Right lung (tissue), 5 donors: ENCODE measurements around the gene ADARB2. TPM values are rescaled to one million over a fixed set of nuclear protein-coding genes. Genes with fewer than 3 reads are reported as not detected.

Experiments used
- DNase-seq, 2 donors: peaks; one replicate each; pipeline ENCODE4 v3.0.0-alpha.2; 2013
- polyA plus RNA-seq, 5 donors: library from polyadenylated mRNA; unstranded; fragments of 120-200 nt; gene quantifications; one replicate each; pipeline versions ENCODE4 v1.2.1 to v1.2.3, GENCODE V29; 2013; ENCODE audit warnings: inconsistent platforms in 1 of 5, low replicate concordance in 1 of 5; ENCODE audit not compliant: insufficient read length in 5 of 5, insufficient read depth in 1 of 5

The ADARB2 gene
- polyA plus RNA-seq, 5 donors, result 0.34 to 0.78 (median 0.69) TPM

DNA sequence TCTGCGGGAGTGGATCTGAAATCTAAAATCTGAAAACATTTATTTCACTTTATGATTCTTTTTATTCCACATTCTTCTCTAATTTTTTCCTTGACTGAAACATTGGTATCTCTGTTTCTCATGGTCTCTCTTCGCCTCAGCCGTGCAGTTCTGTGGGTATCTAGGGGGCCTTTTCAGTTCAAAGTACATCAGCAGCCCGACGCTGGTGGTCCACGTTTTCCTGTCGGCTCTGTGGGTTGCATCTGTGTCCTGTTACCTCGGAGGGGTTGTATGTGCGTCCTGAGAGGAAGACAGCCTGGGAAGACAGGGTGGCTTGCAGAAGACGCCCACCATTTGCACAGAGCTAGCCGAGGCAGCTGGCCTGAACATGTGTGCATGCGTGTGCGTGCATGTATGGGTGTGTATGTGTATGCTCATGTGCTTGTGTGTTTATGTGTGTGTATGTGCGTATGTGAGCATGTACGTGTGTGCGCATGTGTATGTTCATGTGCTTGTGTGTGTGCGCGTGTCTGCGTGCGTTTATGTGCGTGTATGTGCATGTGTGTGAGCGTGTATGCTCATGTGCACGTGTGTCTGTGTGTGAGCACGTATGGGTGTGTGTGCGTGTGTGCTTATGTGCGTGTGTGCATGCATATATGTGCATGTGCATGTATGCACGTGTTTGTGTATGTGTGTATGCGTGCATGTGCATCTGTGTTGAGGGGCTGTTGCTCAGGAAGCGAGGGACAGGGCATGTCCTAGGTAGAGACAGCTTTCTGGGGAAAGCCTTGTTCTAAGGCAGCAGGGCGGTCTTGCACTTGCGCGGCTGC lies 211.8 kb downstream of the ADARB2 start:
- DNase-seq, result no peak

DNA sequence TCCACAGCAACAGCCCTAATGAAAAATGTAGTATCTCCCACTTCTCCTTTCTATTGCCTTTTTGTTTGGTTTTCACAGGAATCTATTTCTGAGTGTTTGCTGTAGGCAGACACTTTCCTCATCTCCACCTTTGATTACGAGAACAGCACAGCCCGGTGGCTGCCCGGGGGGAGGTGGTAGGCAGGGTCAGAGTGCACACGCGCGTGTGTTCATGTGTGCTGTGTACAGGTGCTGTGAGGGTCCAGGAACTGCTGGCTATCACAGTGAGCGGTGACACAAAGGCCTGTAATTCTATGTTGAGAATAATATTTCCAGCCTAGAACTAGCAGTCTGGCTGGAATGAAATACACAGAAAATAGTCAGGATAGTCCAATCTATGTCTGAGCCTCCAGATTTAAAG lies 212.8 kb downstream of the ADARB2 start:
- DNase-seq, result no peak

DNA sequence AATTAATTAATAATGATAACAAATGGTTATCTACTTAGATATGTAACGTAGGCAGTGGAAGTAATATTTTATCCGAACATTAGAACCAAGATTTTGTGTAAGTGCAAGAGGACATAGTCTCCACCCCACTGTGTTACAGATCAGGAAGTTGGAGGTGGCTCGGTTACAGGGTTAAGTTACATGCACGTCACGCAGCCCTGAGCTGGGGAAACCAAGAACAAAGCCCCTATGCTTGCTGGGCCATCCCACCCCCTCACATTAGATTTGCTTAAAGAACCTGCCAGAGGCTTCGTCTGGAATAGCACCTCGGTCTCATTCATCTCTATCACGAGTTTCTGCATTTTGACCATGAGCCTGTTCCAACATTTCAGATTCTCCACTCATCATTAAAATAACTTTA lies 214.1 kb downstream of the ADARB2 start:
- DNase-seq, result no peak

DNA sequence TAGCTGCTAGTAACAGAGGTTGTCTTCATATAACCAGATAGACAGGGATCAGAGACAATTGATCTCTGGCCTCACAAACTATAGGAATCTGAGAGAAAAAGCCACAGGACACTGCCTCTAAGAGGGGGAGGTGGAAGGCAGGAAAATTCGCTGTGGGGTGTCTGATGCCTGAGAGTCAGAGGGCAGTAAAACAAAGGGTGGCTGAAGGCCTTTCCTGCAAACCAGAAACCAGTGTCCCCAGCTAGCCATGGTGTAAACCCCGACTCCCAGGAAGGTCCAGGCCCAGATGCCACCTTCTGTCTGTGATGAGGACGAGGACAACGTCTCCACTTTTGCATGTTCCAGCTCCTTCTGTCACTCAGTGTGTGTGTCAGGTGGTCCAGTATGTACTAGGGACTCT lies 215.1 kb downstream of the ADARB2 start:
- no peak for DNase-seq

DNA sequence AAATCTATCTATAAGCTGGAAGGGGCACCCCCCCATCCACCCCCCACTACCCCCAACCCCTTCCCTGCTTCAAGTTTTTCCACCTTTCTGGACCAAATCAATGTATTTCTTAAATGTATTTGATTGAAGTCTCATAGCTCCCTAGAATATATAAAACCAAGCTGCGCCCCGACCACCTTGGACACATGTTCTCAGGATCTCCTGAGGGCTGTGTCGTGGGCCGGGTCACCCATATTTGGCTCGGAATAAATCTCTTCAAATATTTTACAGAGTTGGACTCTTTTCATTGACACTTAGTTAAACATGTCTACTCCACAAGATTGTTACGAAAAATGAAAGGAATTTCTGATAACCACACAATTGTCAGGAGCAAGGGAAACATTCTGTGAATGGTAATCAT lies 215.6 kb downstream of the ADARB2 start:
- DNase-seq, result no peak

DNA sequence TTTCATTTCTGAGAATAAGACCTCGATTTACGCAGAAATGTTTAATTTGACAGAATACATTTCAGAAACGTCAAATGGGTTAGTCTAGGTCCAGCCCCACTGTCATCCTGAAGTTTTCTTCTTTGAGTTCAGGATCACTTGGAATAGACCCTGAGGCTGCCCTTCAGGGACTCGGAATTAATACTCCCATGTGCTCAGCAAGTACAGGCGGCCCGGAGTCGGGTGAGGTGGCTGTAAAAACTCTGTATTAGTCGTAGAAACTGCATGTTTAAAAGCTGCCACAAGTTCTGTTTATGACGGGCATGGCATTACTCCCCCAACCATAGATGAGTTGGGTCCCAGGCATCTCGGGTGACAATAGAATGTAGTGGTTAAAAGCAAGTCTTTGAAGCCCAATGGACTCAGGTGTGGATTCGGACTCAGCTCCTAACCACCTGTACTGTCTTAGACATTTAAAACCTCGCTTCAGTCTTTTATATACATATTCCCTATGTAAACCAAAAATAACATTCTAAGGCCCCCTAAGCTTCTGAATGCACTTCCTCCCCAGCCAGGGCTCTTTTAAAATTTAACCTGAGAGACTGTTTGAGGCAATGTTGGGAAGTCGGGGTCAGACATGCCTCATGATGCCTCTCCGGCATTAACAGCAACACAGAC lies 216.3 kb downstream of the ADARB2 start:
- no peak for DNase-seq

DNA sequence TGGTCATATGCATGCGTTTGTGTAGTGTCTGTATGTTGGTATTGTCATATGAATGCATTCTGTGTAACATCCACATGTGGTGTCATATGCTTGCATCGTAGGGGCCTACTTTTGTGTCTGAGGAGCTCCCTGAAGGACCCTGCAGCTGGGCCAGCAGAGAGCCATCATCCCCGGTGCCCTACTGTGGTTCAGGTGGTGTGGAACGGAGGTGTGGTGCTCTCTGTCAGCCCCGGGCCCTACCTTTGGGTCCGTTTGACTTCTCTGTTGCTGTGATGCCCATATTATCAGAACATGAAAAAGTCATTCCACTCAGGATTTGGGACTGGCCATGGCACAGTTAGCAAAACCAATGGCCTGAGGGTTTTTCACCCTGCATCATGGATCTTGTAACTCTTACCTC lies 217.9 kb downstream of the ADARB2 start:
- no peak for DNase-seq

DNA sequence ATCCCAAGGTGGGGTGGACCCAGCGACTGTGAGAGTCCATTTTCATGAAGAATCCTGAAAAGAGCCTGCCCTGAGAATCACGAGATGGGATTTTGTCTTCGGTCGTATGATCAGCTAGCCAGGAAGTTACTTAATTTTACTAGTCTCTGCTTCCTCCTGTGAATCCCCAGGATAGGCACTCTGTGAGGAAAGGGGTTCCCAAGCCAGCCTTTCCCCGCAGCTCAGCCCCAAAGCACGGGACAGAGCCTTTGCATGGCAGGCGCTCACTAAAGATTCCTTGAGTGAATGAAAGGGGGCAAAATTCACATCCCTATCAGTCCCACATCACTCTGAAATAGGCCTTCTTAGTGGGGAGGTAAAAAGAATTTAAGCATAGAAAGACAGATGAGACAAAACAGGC lies 219.6 kb downstream of the ADARB2 start:
- DNase-seq, result no peak

DNA sequence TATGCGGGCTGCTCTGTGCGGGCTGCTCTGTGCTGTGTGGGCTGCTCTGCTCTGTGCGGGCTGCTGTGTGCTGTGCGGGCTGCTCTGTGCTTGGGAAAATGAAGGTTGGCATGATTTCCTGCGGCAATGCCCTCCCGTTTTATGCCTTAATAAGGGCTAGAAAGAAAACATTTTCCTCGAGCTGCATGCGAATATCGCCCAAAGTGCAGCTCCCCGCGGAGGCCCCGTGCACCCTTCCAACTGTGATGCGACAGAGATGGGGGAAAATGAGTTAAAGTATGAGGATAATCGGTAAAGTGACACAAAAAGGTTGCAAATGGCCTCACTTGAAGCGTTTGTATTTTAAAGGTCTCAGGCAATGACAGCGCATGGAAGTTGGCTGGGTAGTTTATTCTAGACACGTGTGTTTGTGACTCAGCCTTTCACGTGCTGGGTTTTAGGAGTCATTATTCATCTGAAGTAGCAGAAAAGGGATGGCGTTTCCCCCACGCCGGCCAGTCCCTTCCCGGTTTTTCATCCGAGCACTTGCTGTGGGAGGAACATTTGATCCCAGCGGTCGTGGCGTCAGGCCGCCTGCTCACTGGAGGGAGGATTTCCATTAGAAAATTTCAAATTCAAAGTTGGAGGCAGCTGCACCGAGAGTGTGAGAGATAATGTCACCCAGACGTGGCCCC lies 220.7 kb downstream of the ADARB2 start:
- DNase-seq, result no peak

DNA sequence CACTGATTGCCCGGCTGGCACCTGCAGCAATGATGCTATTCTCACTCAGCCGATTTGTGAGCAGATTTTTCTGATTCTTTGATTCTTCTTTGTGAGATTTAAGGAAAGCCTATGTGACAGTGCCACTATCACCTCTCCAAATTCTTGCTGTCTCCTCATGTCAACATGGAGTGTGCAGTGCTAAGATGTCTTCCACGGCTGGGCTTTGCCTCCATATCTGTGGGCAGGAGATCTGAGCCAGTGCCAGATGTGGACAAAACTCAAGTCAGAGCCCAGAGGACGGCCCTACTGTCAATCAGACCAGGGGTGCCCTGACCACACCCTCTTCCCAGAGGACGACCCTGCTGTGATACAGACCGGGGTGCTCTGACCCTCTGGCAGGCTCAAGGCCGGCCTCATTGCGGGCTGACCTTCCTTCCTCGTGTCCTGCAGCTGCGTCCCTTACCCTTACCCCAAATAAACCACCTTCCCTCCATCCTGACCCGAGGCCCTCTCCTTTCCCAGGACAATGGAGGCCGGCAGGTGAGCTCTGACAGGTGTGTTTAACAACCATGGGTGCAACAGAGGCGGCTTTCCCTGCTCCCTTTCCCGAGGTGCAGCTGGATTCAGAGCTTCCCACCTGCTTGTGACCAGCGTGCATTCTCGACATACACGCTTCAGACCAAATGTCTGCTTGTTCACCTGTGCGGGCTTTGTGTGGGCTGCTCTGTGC lies 221.4 kb downstream of the ADARB2 start:
- DNase-seq, result no peak

DNA sequence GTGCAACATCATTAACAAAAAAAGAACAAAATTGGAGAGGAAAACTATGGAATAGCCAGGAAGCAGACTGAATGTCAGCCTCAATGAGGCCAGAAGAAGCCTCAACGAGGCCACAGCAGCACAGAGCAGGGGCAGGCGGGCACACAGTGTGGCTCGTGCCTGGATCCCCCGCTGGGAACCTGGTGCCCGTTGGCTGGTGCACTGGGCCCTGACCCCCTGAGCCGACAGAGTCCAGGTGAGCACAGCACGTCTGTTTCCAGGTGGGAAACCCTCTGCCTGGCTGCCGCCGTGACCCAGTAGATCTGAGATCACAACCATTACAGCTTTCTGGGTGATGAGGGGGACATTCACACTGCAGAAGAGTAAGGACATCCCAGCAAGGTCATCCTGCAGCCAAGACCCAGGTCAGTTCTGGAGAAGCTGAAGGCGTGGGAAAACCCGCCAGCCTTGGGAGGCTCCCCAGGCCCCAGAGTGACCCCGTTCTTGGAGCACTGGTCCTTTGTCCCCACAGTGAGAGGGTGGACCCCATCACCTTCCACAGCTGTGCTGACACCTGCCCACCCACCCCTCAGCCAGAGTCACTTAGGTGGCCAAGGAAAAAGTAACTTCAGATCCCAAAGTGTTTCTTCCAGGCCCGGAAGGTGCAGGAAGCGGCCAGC lies 222.1 kb downstream of the ADARB2 start:
- no peak for DNase-seq

DNA sequence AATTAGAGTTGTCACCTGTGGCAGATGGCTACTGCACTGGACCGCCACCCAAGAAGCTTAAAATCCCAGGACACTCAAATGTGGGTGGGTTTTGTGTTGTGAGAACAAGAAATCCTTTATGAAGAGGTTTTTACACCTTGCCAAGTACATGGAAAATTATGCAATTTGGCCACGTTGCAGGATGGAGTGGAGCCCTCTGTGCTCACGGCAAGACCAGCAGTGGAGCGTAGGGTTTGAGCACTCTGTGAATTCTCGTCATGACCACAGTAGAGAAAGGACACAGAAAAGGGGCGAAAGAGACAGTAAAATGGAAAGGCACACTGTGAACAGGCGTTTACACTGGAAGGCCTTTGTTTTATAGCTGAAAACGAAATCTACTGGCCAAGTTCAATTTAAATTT lies 222.6 kb downstream of the ADARB2 start:
- DNase-seq, result no peak

DNA sequence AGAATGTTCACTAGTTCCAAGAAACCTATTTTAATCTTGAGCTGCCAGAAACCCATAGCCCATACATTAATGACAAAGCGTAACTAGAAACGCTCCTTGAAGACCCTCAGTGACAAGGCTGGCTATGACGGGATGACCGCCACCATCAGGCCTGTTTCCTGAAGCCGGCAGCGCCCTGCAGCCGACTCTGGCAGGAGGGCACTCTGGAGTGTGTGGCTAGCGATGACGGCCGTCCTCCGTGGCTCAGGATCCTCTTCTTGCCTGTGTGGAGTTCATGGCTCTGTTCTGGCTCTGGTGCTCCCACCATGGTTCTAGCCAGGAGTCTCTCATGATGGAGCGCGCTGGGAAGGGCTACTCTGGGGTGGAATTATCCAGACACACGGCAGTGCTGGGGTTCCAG lies 224.1 kb downstream of the ADARB2 start:
- no peak for DNase-seq

DNA sequence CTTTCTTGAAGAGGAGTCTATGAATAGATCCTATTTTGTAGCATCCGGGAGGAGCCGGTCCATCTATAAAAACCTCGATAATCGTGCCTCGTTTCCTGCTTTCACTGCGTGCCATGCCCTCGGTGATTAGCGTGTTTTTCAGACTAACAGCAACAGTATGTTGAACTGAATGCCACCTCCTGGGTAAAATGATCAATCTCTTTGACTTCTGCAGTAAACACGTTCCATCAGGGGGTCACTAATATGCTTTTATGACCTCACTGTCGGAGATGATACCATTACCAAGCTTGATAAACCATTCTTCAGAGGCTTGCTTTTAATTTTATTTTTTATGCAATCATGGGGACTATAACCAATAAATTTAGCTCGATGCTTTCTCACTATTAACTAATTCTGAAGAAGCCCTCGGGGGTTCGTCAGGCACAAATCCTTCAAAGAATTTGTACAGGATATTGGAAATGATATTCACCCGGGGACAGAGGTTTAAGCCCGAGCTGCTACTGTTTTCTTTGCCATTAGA lies 228.3 kb downstream of the ADARB2 start:
- DNase-seq, result no peak

DNA sequence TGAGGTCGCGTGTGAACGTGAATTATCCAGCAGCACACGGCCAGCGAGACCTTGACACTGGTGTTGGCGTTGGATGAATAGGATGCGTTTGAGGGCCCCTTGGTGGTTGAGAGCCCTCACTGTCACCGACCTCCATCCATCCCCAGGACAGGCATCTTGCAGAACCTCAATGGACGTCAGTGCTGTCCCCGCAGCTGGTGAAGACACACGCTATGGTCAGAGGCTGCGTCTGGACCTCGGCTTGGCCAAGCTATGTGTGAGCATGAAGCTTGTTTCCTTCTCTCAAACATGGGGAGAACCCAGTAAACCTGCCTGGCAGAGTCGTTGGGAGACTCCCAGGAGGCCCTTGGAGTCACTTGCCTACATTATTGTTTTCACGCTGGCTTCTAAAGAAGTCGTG lies 229.2 kb downstream of the ADARB2 start:
- DNase-seq, result no peak

DNA sequence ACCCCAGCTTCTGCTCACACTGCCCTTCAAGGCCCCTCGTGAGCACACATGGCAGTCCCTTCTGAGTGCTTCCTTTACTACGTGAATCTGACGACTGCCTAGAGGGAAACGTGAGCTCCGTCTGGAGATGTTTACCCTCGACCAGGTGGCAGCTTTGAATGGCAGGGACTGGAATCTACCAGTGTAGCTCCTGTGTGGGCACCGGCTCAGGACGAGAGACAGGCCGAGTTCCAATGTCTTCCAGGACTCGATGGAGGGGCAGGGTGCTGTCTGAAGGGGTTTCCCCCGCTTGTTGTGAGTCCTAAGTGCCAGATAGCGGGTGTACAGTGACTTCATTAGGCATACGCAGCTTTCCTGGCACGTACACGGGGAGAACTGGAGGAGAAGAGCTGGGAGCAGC lies 229.9 kb downstream of the ADARB2 start:
- DNase-seq, result no peak

DNA sequence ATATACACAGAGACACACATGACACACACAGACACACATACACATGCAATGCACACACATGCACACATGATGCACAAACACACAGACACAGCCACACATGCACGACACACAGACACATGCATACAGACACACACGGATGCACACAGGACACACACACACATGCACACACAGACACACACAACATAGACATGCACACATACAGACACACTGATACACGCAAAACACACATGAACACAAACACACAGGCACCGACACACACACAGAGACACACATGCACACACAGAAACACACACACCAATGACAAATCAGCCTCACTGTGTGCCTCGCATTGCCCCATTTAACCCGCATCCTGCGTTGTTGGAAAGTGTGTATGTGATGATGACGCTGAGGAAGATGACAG lies 232.4 kb downstream of the ADARB2 start:
- no peak for DNase-seq

DNA sequence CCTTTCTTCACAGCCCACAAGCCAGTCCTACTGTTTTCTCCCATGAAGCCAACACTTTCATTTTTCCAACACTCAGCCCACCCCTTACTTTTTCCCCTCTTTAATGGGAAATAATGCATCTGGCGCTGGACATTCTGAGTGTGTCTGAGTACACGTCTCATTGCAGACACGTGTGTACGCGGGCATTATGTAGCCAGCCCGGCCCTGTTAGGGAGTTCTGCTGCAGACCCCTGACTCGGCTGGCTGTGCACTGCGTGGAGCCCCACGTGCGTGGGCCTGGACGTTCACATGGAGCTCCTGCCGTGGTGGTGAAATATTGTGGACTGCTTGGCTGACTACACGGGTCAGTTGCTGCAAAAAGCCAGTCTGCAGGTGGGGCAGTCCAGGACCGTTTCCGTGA lies 233.0 kb downstream of the ADARB2 start:
- DNase-seq, result no peak

DNA sequence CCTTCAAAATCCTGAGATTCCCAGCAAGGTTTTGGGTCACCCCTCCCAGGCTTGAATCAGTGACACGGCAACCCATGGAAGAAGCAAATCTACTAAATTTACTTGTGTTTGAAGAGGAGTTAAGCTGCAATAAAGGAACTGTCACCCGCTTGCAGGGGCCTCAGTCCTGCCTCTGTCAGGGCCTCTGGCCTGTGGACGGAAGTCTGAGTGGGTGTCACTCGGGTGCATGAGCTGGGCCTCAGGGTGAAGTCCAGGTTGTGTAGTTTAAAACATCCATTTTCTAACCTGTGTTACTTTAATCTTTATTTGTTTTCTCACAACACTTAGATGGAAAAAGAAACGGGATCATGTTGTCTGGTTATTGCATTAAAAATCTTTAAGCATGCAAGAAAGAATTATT lies 234.9 kb downstream of the ADARB2 start:
- DNase-seq, result no peak

DNA sequence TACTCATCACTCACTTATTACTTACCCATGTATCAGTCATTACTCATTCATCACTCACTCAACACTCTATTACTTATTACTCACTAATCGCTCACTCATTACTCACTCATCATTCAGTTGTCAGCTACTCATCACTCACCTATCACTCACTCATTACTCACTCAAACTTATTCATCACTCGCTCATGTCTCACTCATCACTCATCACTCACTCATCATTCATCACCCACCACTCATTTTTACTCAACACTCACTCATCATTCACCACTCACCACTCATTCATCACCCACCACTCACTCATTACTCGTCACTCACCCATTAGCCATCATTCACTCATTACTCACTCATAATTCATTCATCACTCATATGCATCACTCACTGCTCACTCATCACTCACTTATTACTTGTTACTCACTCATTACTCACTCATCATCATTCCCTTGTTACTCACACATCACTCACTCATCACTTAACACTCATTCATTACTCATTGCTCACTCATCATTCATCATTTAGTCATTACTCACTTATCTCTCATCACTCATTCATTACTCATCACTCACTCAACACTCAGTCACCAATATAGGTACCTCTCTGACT lies 237.9 kb downstream of the ADARB2 start:
- no peak for DNase-seq

DNA sequence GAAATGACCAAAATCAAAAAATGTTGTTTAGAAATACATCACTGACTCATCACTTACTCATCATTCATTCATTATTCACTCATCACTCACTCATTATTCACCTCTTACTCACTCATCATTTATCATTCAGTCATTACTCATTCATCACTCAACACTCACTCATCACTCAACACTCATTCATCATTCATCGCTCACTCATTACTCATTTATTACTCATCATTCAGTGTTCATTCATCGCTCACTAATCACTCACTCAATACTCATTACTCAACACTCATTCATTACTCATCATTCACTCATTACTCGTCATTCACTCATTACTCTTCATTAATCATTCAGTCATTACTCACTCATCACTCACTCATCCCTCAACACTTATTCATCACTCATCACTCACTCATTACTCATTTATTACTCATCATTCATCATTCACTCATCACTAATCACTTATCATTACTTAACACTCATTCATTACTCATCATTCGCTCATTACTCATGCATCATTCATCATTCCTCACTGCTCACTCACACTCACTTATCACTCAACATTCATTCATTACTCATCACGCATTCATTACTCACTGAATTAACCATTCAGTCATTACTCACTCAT lies 238.5 kb downstream of the ADARB2 start:
- no peak for DNase-seq
